K562 (cell line): ENCODE data around the gene NKG7. TPM values are rescaled to one million over a fixed set of nuclear protein-coding genes. Genes with fewer than 3 reads are reported as not detected.

Experiments
- E2F5 ChIP-seq: sonication (generic); formaldehyde crosslinking; IDR thresholded peaks from 2 replicates; pipeline ENCODE4 v1.8.0; 2022; ENCODE audit warnings: mild to moderate bottlenecking, missing genetic modification reagents
- FOXA1 ChIP-seq: fragments of 450-650 bp; IDR thresholded peaks from 2 replicates; pipeline ENCODE4 v1.6.1; 2016; ENCODE audit warnings: mild to moderate bottlenecking, borderline replicate concordance
- GATA2 ChIP-seq: sonication (generic); formaldehyde crosslinking; IDR thresholded peaks from 2 replicates; pipeline ENCODE4 v1.4.0; 2020; ENCODE audit warnings: mild to moderate bottlenecking, missing genetic modification reagents
- GTF2B ChIP-seq: IDR thresholded peaks from 2 replicates; pipeline ENCODE4 v1.6.1; 2011; ENCODE audit not compliant: insufficient read length; ENCODE audit errors: extremely low read depth
- HDAC2 ChIP-seq: fragments of 450-650 bp; IDR thresholded peaks from 2 replicates; pipeline ENCODE4 v1.6.1; 2016; ENCODE audit warnings: mild to moderate bottlenecking
- HMGXB4 ChIP-seq: sonication (generic); formaldehyde crosslinking; IDR thresholded peaks from 2 replicates; pipeline ENCODE4 v1.8.1; 2023; ENCODE audit warnings: mild to moderate bottlenecking, missing genetic modification reagents
- KDM1A ChIP-seq, 2 experiments: fragments of 450-650 bp; IDR thresholded peaks; 2 replicates each; pipeline ENCODE4 v1.6.1; 2016; ENCODE audit warnings: mild to moderate bottlenecking in 2 of 2
- MCM5 ChIP-seq: fragments of 450-650 bp; IDR thresholded peaks from 2 replicates; pipeline ENCODE4 v1.6.1; 2016; ENCODE audit warnings: low read depth
- MTA3 ChIP-seq: fragments of 450-650 bp; formaldehyde crosslinking; IDR thresholded peaks from 2 replicates; pipeline ENCODE4 v1.6.1; 2017; ENCODE audit warnings: mild to moderate bottlenecking, borderline replicate concordance
- NFYB ChIP-seq: IDR thresholded peaks from 2 replicates; pipeline ENCODE4 v1.6.1; 2011; ENCODE audit warnings: mild to moderate bottlenecking, moderate library complexity; ENCODE audit not compliant: insufficient read length; ENCODE audit errors: extremely low read depth
- NR2C2 ChIP-seq, 2 experiments: fragments of 200-800 bp in 1 of 2; sonication (Bioruptor generic) in 1 of 2; sonication (generic) in 1 of 2; formaldehyde crosslinking in 1 of 2; IDR thresholded peaks; 2 replicates each; pipeline versions ENCODE4 v1.6.1 to v1.8.0; 2016 to 2022; ENCODE audit warnings: mild to moderate bottlenecking in 1 of 2, missing compliant biosample characterization in 1 of 2, missing genetic modification characterization in 1 of 2, missing genetic modification reagents in 1 of 2
- NR4A1 ChIP-seq, 2 experiments: fragments of 250-450 bp in 1 of 2; fragments of 450-650 bp in 1 of 2; sonication (Bioruptor Pico) in 1 of 2; IDR thresholded peaks; 2 replicates each; pipeline versions ENCODE4 v1.4.0 to v1.6.1; 2016 to 2020; ENCODE audit warnings: mild to moderate bottlenecking in 2 of 2, missing compliant biosample characterization in 1 of 2, missing genetic modification characterization in 1 of 2, moderate library complexity in 1 of 2
- PML ChIP-seq: IDR thresholded peaks from 2 replicates; pipeline ENCODE4 v1.6.1; 2012; ENCODE audit warnings: low read length, inconsistent platforms
- SAFB2 ChIP-seq: fragments of 200-400 bp; formaldehyde crosslinking; IDR thresholded peaks from 2 replicates; pipeline ENCODE4 v1.6.1; 2018; ENCODE audit warnings: borderline replicate concordance, low read length, low read depth, moderate library complexity; ENCODE audit not compliant: severe bottlenecking
- SMARCC2 ChIP-seq: fragments of 450-650 bp; IDR thresholded peaks from 2 replicates; pipeline ENCODE4 v1.6.1; 2017; ENCODE audit warnings: antibody characterized with exemption, moderate library complexity, mild to moderate bottlenecking, low read depth
- SMARCE1 ChIP-seq: fragments of 450-650 bp; IDR thresholded peaks from 2 replicates; pipeline ENCODE4 v1.7.1; 2016; ENCODE audit warnings: mild to moderate bottlenecking
- STAT5A ChIP-seq: IDR thresholded peaks from 2 replicates; pipeline ENCODE4 v1.6.1; 2012; ENCODE audit warnings: low read length, inconsistent platforms, borderline replicate concordance
- SUPT5H ChIP-seq: fragments of 450-650 bp; IDR thresholded peaks from 2 replicates; pipeline ENCODE4 v1.6.1; 2016
- TEAD4 ChIP-seq, 2 experiments: sonication (generic) in 1 of 2; formaldehyde crosslinking in 1 of 2; IDR thresholded peaks; 2 replicates each; pipeline versions ENCODE4 v1.6.1 to v1.8.0; 2012 to 2022; ENCODE audit warnings: borderline replicate concordance in 1 of 2, inconsistent platforms in 1 of 2, low read length in 1 of 2, mild to moderate bottlenecking in 1 of 2, missing genetic modification reagents in 1 of 2
- TFE3 ChIP-seq: fragments of 450-650 bp; formaldehyde crosslinking; IDR thresholded peaks from 2 replicates; pipeline ENCODE4 v1.4.0; 2020; ENCODE audit warnings: mild to moderate bottlenecking, mixed read lengths
- THRAP3 ChIP-seq: fragments of 450-650 bp; IDR thresholded peaks from 2 replicates; pipeline ENCODE4 v1.6.1; 2016; ENCODE audit warnings: mild to moderate bottlenecking, inconsistent platforms, borderline replicate concordance
- ZBTB1 ChIP-seq: sonication (generic); formaldehyde crosslinking; IDR thresholded peaks from 2 replicates; pipeline ENCODE4 v1.8.1; 2023; ENCODE audit warnings: missing genetic modification reagents, low read depth, mild to moderate bottlenecking, borderline replicate concordance
- ZBTB8A ChIP-seq: fragments of 450-650 bp; IDR thresholded peaks from 2 replicates; pipeline ENCODE4 v1.6.1; 2018; ENCODE audit warnings: mild to moderate bottlenecking, moderate library complexity; ENCODE audit not compliant: partially characterized antibody
- ZNF165 ChIP-seq: fragments of 250-450 bp; sonication (Bioruptor Pico); IDR thresholded peaks from 2 replicates; pipeline ENCODE4 v1.4.0; 2020; ENCODE audit warnings: borderline replicate concordance
- ZNF717 ChIP-seq: fragments of 250-450 bp; sonication (Bioruptor Pico); IDR thresholded peaks from 2 replicates; pipeline ENCODE4 v1.5.0; 2021
- ZNF75A ChIP-seq: fragments of 450-650 bp; formaldehyde crosslinking; IDR thresholded peaks from 2 replicates; pipeline ENCODE4 v1.4.0; 2020; ENCODE audit warnings: mild to moderate bottlenecking
- polyA plus RNA-seq, 8 experiments: library from polyadenylated mRNA; depleted of rRNA in 4 of 8; stranded (reverse) in 5 of 8; unstranded in 3 of 8; fragments of >200 nt; fragmentation: Nextera tagmentation in 2 of 8; fragmentation: Illumina TruSeq in 1 of 8; extraction: Ambion mirVana in 2 of 8; extraction: Trizol in 1 of 8; gene quantifications; 2 replicates each; pipeline versions ENCODE4 v1.2.1 to v1.2.3, GENCODE V29; 2011 to 2014; ENCODE audit warnings: inconsistent platforms in 1 of 8, missing spikeins in 1 of 8
- total RNA-seq, 7 experiments: library from RNA; depleted of rRNA in 6 of 7; stranded (reverse); fragments of >200 nt in 6 of 7; fragmentation: Illumina TruSeq in 2 of 7; extraction: Trizol in 2 of 7; gene quantifications; 2 replicates each; pipeline versions ENCODE4 v1.2.1 to v1.2.3, GENCODE V29; 2011 to 2021; ENCODE audit warnings: low replicate concordance in 1 of 7

NKG7 gene
- total and polyA plus RNA-seq, 9 of the 15 experiments (the other 6 are each of a cell fraction or from before 2014, with no cell fraction given), result 0.30 to 0.70 (median 0.51) TPM; not detected in 2

GRCh38 chr19:51365965-51366388, 6.5 kb downstream of the NKG7 start, which contains the start of gene ETFB (continued):
- TF ChIP-seq GTF2B (no peak), ZBTB8A (no peak), NR4A1 (CRISPR knock-in tag; IDR thresholded peaks at IDR 0.05) (no peak), NR4A1 (tag; IDR thresholded peaks at IDR 0.05) (no peak), THRAP3 (no peak), MCM5 (no peak), E2F5 (CRISPR knock-in tag) (no peak), NR2C2 (CRISPR knock-in tag; IDR thresholded peaks at IDR 0.05) (0 out of 2 replicates have a peak, but pooled peaks have one; percentile 36), NR2C2 (tag; IDR thresholded peaks at IDR 0.05) (peak; percentile 94), GATA2 (CRISPR knock-in tag) (no peak), HMGXB4 (CRISPR knock-in tag) (no peak), ZNF165 (CRISPR knock-in tag) (no peak), TFE3 (CRISPR knock-in tag) (no peak), ZBTB1 (CRISPR knock-in tag) (peak; percentile 9; the same call in 1 of the 2 replicates), STAT5A (no peak), ZNF75A (no peak), SUPT5H (no peak), KDM1A (IDR thresholded peaks at IDR 0.05) (no peak), PML (no peak), SAFB2 (no peak), HDAC2 (no peak), NFYB (no peak), TEAD4 (IDR thresholded peaks at IDR 0.05; ENCODE audit: low read length) (no peak), TEAD4 (CRISPR knock-in tag; IDR thresholded peaks at IDR 0.05; ENCODE audit: borderline replicate concordance) (no peak), ZNF717 (CRISPR knock-in tag) (no peak), SMARCE1 (no peak), FOXA1 (no peak), SMARCC2 (no peak), MTA3 (no peak)
